HFFc6 (cell line): ENCODE data around the gene CYBC1. TPM values are rescaled to one million over a fixed set of nuclear protein-coding genes. Genes with fewer than 3 reads are reported as not detected.

Experiments used
- DNase-seq: peaks from one replicate; pipeline ENCODE4 v3.0.0-alpha.2; 2018
- H3K27ac Mint-ChIP-seq: 2 replicates; pipeline ENCODE4 v1.8.0; 2020; ENCODE audit warnings: mild to moderate bottlenecking, mixed read lengths
- H3K27me3 Mint-ChIP-seq: 2 replicates; pipeline ENCODE4 v1.8.0; 2021; ENCODE audit warnings: mild to moderate bottlenecking, moderate library complexity, mixed read lengths; ENCODE audit not compliant: insufficient read depth
- H3K36me3 Mint-ChIP-seq: 2 replicates; pipeline ENCODE4 v1.8.0; 2021; ENCODE audit warnings: low read depth, mixed read lengths
- H3K4me1 Mint-ChIP-seq: 2 replicates; pipeline ENCODE4 v1.8.0; 2020; ENCODE audit warnings: low read depth, mixed read lengths
- H3K4me3 Mint-ChIP-seq: 2 replicates; pipeline ENCODE4 v1.8.0; 2020; ENCODE audit warnings: mild to moderate bottlenecking, moderate library complexity, mixed read lengths
- H3K9me3 Mint-ChIP-seq: 2 replicates; pipeline ENCODE4 v1.8.0; 2020; ENCODE audit warnings: mild to moderate bottlenecking, mixed read lengths
- total RNA-seq, 6 experiments: library from RNA; stranded (reverse); fragmentation: NEBNext Ultra II Directional; extraction: Animal tissue kit (Norgen Biotek cat#: 25700); gene quantifications; 2 replicates in 1 of 6; 3 replicates in 5 of 6; pipeline ENCODE4 v1.2.3, GENCODE V29; 2021
- TF ChIP-seq, protein P1 (sequence below): fragments of 200-600 bp; sonication (generic); IDR thresholded peaks from 2 replicates; pipeline ENCODE4 v1.5.0; 2021; ENCODE audit warnings: antibody characterized with exemption, mild to moderate bottlenecking

Gene CYBC1
- total RNA-seq, 6 experiments from 2014 or later = 47.4 to 60.5 (median 48.7) TPM

DNA sequence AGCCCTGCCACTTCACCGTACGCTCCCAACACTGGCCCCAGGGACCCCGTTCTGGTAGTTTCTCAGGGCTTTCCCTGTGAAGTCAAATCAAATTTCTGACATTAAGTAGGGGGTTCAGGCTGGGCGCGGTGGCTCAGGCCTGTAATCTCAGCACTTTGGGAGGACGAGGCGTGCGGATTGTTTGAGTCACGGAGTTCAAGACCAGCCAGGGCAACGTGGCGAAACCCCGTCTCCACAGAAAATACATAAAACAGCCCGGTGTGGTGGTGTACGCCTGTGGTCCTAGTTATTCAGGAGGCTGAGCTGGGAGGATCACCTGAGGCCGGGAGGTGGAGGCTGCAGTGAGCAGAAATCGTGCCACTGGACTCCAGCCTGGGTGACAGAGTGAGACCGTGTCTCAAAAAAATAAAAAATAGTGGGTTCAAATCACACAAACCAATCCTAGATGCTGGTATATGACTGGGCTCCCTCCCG, 632 bp downstream of the CYBC1 start:
- peaks cover 14% of the 10 kb centered on the region for H3K4me1 Mint-ChIP-seq
- H3K27ac Mint-ChIP-seq = peak overlapping the region; percentile 64

DNA sequence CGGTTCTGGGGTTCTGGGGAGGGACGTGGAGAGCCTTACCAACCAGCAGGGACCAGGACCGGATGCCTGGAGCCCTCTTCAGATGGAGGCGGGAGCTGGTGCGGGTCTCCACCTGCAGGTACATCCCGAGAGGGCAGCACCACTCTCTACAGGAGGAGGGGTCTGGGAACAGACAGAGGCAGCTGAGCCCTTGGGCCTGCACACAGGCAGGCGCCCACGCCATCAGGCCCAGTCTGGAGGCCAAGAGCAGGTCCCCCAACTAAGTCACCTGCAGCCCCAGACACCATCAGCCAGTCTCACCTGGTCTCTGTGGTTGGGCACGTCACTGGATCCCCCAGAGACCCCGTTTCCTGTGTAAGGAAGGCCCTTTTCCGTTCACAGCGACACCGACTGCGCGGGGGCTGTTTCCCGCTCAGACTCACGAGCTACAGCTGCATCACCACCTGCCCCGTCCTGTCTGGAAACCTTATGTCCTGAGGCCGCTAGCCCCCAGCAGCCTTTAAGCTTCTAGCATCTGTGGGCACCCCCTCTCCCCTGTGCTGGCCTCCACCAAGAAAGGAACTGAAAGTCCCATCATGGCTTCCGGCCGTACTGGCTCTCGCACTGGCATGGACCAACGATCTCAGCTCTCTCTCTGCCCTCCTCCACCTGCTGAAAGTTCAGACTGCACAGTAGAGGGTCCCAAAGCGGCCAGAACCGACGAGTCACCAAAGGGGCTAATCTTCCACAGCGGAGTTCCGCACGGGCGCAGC, 1.2 kb downstream of the CYBC1 start:
- no peak for DNase-seq
- Mint-ChIP-seq H3K4me3 (peak overlapping the region; percentile 89), H3K27me3 (no peaks in the 10 kb centered on the region; the same call in 1 of the 2 replicates), H3K36me3 (no peaks in the 10 kb centered on the region; the same call in 1 of the 2 replicates), H3K27ac (no peak overlapping the region), H3K4me1 (peaks cover 14% of the 10 kb centered on the region), H3K9me3 (no peaks in the 10 kb centered on the region)
- TF ChIP-seq, protein P1, sequence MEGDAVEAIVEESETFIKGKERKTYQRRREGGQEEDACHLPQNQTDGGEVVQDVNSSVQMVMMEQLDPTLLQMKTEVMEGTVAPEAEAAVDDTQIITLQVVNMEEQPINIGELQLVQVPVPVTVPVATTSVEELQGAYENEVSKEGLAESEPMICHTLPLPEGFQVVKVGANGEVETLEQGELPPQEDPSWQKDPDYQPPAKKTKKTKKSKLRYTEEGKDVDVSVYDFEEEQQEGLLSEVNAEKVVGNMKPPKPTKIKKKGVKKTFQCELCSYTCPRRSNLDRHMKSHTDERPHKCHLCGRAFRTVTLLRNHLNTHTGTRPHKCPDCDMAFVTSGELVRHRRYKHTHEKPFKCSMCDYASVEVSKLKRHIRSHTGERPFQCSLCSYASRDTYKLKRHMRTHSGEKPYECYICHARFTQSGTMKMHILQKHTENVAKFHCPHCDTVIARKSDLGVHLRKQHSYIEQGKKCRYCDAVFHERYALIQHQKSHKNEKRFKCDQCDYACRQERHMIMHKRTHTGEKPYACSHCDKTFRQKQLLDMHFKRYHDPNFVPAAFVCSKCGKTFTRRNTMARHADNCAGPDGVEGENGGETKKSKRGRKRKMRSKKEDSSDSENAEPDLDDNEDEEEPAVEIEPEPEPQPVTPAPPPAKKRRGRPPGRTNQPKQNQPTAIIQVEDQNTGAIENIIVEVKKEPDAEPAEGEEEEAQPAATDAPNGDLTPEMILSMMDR = no peak

More for the DNA sequence above, 632 bp downstream of the CYBC1 start:
- no peak for DNase-seq
- H3K36me3 Mint-ChIP-seq = no peaks in the 10 kb centered on the region; the same call in 1 of the 2 replicates
- TF ChIP-seq, protein P1 = no peak
- H3K27me3 Mint-ChIP-seq = no peaks in the 10 kb centered on the region; the same call in 1 of the 2 replicates
- H3K9me3 Mint-ChIP-seq = no peaks in the 10 kb centered on the region
- H3K4me3 Mint-ChIP-seq = peak overlapping the region; percentile 89

GRCh38 chr17:82447876-82448275, 2.7 kb downstream of the CYBC1 start:
- Mint-ChIP-seq H3K4me3 (no peak overlapping the region), H3K9me3 (no peaks in the 10 kb centered on the region), H3K27ac (no peak overlapping the region), H3K4me1 (peaks cover 14% of the 10 kb centered on the region), H3K36me3 (no peaks in the 10 kb centered on the region; the same call in 1 of the 2 replicates), H3K27me3 (no peaks in the 10 kb centered on the region; the same call in 1 of the 2 replicates)
- TF ChIP-seq, protein P1 = no peak
- no peak for DNase-seq

DNA sequence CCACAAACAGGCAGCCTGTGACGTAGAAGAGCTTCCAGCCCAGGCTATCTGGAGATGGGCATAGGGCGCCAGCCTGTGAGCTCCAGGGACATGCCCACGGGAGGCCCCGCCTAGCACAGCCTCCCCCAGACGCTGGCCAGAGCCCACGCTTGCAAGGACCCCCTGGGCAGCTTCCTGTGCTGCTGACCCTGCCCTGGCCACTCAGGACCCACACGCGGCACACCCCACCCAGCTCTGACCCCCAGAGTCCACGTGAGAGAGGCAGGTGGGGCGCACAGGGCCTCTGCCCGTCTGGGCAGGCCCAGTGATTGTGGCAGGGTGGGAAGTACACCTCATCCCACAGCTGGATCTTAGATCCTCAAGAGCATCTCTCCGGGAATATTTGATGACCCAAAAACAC, 3.9 kb downstream of the CYBC1 start:
- H3K4me3 Mint-ChIP-seq = no peak overlapping the region
- DNase-seq = no peak
- H3K27me3 Mint-ChIP-seq = no peaks in the 10 kb centered on the region; the same call in 1 of the 2 replicates
- H3K4me1 Mint-ChIP-seq = peaks cover 13% of the 10 kb centered on the region
- TF ChIP-seq, protein P1 = no peak
- no peaks in the 10 kb centered on the region; the same call in 1 of the 2 replicates for H3K36me3 Mint-ChIP-seq
- no peaks in the 10 kb centered on the region for H3K9me3 Mint-ChIP-seq
- no peak overlapping the region for H3K27ac Mint-ChIP-seq

DNA sequence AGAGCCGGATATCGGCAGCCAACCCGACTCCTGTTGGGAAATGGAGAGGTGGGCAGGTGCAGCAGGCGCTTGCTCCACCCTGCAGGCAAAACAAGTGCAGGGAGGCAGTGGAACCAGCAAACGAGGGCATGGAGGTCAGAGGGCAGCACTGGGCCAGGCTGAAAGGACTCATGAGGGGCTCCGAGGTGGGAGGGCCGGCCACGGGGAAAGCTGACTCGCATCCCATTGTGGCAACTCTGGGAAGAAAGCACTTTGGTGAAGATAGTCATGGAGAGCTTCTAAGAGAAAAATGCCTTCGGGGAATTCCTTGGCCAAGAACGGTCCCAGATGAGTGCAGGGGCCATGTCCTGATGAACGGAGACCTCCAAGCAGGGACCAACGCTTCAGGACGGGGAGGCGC, 4.4 kb downstream of the CYBC1 start:
- no peaks in the 10 kb centered on the region; the same call in 1 of the 2 replicates for H3K36me3 Mint-ChIP-seq
- H3K4me3 Mint-ChIP-seq = no peak overlapping the region

More for the DNA sequence above, 4.4 kb downstream of the CYBC1 start:
- H3K27me3 Mint-ChIP-seq = no peaks in the 10 kb centered on the region; the same call in 1 of the 2 replicates
- no peak overlapping the region for H3K27ac Mint-ChIP-seq
- no peaks in the 10 kb centered on the region for H3K9me3 Mint-ChIP-seq
- TF ChIP-seq, protein P1 = no peak
- no peak for DNase-seq
- H3K4me1 Mint-ChIP-seq = peaks cover 8% of the 10 kb centered on the region
